Ovary (tissue), 9 donors: ENCODE data around the gene LRMDA. TPM values are rescaled to one million over a fixed set of nuclear protein-coding genes. Genes with fewer than 3 reads are reported as not detected.

Experiments used
- DNase-seq, 5 donors: peaks; one replicate each; pipeline ENCODE4 v3.0.0-alpha.2; 2019 to 2020
- H3K27ac ChIP-seq, 2 donors: fragments of 200-600 bp; one replicate each; pipeline versions ENCODE4 v1.5.1 to v1.8.0; 2019 to 2022
- H3K27me3 ChIP-seq: fragments of 200-600 bp; one replicate; pipeline ENCODE4 v1.8.0; 2022
- H3K36me3 ChIP-seq: fragments of 200-600 bp; sonication (generic); one replicate; pipeline ENCODE4 v1.5.1; 2019
- H3K4me1 ChIP-seq: one replicate; pipeline ENCODE4 v1.8.1; 2013; ENCODE audit warnings: mild to moderate bottlenecking, moderate library complexity; ENCODE audit not compliant: insufficient read depth
- H3K4me3 ChIP-seq: fragments of 200-600 bp; sonication (generic); one replicate; pipeline ENCODE4 v1.5.1; 2017
- H3K9me3 ChIP-seq, 2 donors: fragments of 200-600 bp in 1 of 2; sonication (generic) in 1 of 2; one replicate each; pipeline versions ENCODE4 v1.5.1 to v1.8.1; 2013 to 2019; ENCODE audit warnings: mild to moderate bottlenecking in 1 of 2, moderate library complexity in 1 of 2
- CTCF ChIP-seq, 3 donors: fragments of 450-650 bp in 2 of 3; fragments of 200-600 bp in 1 of 3; IDR thresholded peaks; one replicate each; pipeline versions ENCODE4 v1.5.1 to v1.8.0; 2016 to 2022; ENCODE audit warnings: antibody characterized with exemption in 3 of 3, mild to moderate bottlenecking in 1 of 3
- EP300 ChIP-seq: sonication (generic); formaldehyde crosslinking; IDR thresholded peaks from one replicate; pipeline ENCODE4 v1.6.1; 2017; ENCODE audit warnings: antibody characterized with exemption
- POLR2A ChIP-seq: fragments of 450-650 bp; IDR thresholded peaks from one replicate; pipeline ENCODE4 v1.6.1; 2017; ENCODE audit warnings: antibody characterized with exemption, mild to moderate bottlenecking, moderate library complexity
- WGBS, 3 donors: extraction: QIAGEN DNeasy Blood & Tissue Kit in 1 of 3; methylation state at CpG; one replicate each; pipeline versions ENCODE4 v1.1.5 to v1.1.7; 2013 to 2017; 5-methylcytosine and 5-hydroxymethylcytosine counted together
- intact Hi-C, 4 donors: fragments of 100-400 bp; cut with DNase I; formaldehyde crosslinking; loops; one replicate each; pipeline versions ENCODE4 v1.11.0 to v1.15.1; 2022 to 2023
- polyA plus RNA-seq, 2 donors: library from polyadenylated mRNA; stranded (reverse); fragments of 200-250 nt in 1 of 2; fragments of 350-450 nt in 1 of 2; fragmentation: Illumina TruSeq in 1 of 2; extraction: RNeasy Lipid Tissue Mini Kit (QIAGEN cat#74804) in 1 of 2; gene quantifications; one replicate each; pipeline ENCODE4 v1.2.3, GENCODE V29; 2013 to 2014
- total RNA-seq, 7 donors: library from RNA; depleted of rRNA in 2 of 7; stranded (reverse); fragments of >200 nt in 2 of 7; fragmentation: NEBNext Ultra II Directional in 3 of 7; extraction: Animal tissue kit (Norgen Biotek cat#: 25700) in 3 of 7; gene quantifications; one replicate each; pipeline versions ENCODE4 v1.1.0 to v1.2.4, GENCODE V29; 2016 to 2023
- donor health status: DM: no; HTN: no; CAD: no; lungs with moderate emphysema.
- donor health status: DM: no; HTN: no; CAD: no.
- donor health status: Bipolar disorder and iron deficiency.
- donor health status: DM: yes; HTN: yes; CAD: no.
- donor health status: DM: no; HTN: no; CAD: no.
- donor health status: DM: yes; HTN: yes; CAD: no.

LRMDA gene
- total and polyA plus RNA-seq, 9 donors: 14.8 to 30.7 (median 22.9) TPM

GRCh38 chr10:76192151-76192550 is 760.7 kb downstream of the LRMDA start:
- TF ChIP-seq EP300 (no peak), CTCF (IDR thresholded peaks at IDR 0.05) (no peak), POLR2A (no peak)
- Histone ChIP-seq H3K27me3 (no peaks in the 10 kb centered on the region), H3K27ac (no peak overlapping the region), H3K9me3 (no peaks in the 10 kb centered on the region), H3K4me3 (no peak overlapping the region), H3K36me3 (no peaks in the 10 kb centered on the region), H3K4me1 (peaks cover 2% of the 10 kb centered on the region)
- no peak for DNase-seq
- 97 to 100% (median 99%) methylated on average over 2 of the region's 2 CpGs for WGBS, 3 donors
- intact Hi-C loops: no loop called here

- DNase-seq: no peak
- TF ChIP-seq POLR2A (no peak), CTCF (IDR thresholded peaks at IDR 0.05) (no peak), EP300 (no peak)
- Histone ChIP-seq H3K9me3 (no peaks in the 10 kb centered on the region), H3K27ac (no peak overlapping the region), H3K36me3 (no peaks in the 10 kb centered on the region), H3K4me1 (peaks cover 1% of the 10 kb centered on the region), H3K4me3 (no peak overlapping the region), H3K27me3 (no peaks in the 10 kb centered on the region)
- intact Hi-C loops: no loop called here
- WGBS, 3 donors: 40 to 62% (median 46%) methylated on average over 7 of the region's 7 CpGs
Observed at GRCh38 chr10:76192694-76193320, 761.4 kb downstream of the LRMDA start.

- no peak overlapping the region for H3K27ac ChIP-seq
- H3K4me3 ChIP-seq: no peak overlapping the region
- no peaks in the 10 kb centered on the region for H3K36me3 ChIP-seq
- 37 to 63% (median 56%) methylated on average over 3 of the region's 3 CpGs for WGBS, 3 donors
- no peaks in the 10 kb centered on the region for H3K27me3 ChIP-seq
- intact Hi-C loops: no loop called here
- H3K9me3 ChIP-seq: no peaks in the 10 kb centered on the region
- DNase-seq: no peak
- TF ChIP-seq CTCF (IDR thresholded peaks at IDR 0.05) (no peak), EP300 (no peak), POLR2A (no peak)
- H3K4me1 ChIP-seq: no peaks in the 10 kb centered on the region
Observed at GRCh38 chr10:76195654-76196390, 764.4 kb downstream of the LRMDA start.

- H3K9me3 ChIP-seq: no peaks in the 10 kb centered on the region
- intact Hi-C loops: no loop called here
- H3K4me1 ChIP-seq: no peaks in the 10 kb centered on the region
- WGBS, 3 donors: 96 to 99% (median 97%) methylated on average over 4 of the region's 4 CpGs
- H3K27ac ChIP-seq: no peak overlapping the region
- H3K27me3 ChIP-seq: no peaks in the 10 kb centered on the region
- H3K36me3 ChIP-seq: no peaks in the 10 kb centered on the region
- DNase-seq: no peak
- TF ChIP-seq CTCF (IDR thresholded peaks at IDR 0.05) (no peak), POLR2A (no peak), EP300 (no peak)
- H3K4me3 ChIP-seq: no peak overlapping the region
Observed at GRCh38 chr10:76197293-76197692, 765.9 kb downstream of the LRMDA start.
